B cell (primary cell): ENCODE results near the gene HOXB6. TPM values are rescaled to one million over a fixed set of nuclear protein-coding genes. Genes with fewer than 3 reads are reported as not detected.

ENCODE experiments used
- ATAC-seq: fragments of 200-7000 bp; cut with Tn5 transposase; one replicate; pipeline ENCODE4 v1.10.0; 2021; ENCODE audit warnings: low read depth, mild to moderate bottlenecking, moderate number of reproducible peaks, moderate library complexity
- CTCF ChIA-PET: fragments of 350-600 bp; sonication (Branson Sonifier 250); formaldehyde crosslinking; loops from one replicate; lab custom pipeline; 2021; ENCODE audit warnings: antibody characterized with exemption, inconsistent platforms; lab: Charles Lee
- POLR2A ChIA-PET: fragments of 350-600 bp; sonication (Branson Sonifier 250); formaldehyde crosslinking; loops from one replicate; lab custom pipeline; 2021; ENCODE audit warnings: antibody characterized with exemption; lab: Charles Lee
- DNase-seq: peaks from one replicate; pipeline ENCODE4 v3.0.0; 2013
- H2AFZ ChIP-seq: 2 replicates; pipeline ENCODE4 v1.6.1; 2012; ENCODE audit warnings: mild to moderate bottlenecking, low read depth, low read length; ENCODE audit not compliant: insufficient read depth, poor library complexity, severe bottlenecking
- H3K27ac ChIP-seq, 2 donors: 1 replicate in 1 of 2; 2 replicates in 1 of 2; pipeline ENCODE4 v1.5.1; 2012 to 2013; ENCODE audit warnings: low read length in 2 of 2, mild to moderate bottlenecking in 2 of 2, moderate library complexity in 1 of 2
- H3K27me3 ChIP-seq, 4 experiments: fragments of 200-600 bp in 1 of 4; sonication (generic) in 1 of 4; replicated peaks in 1 of 4; 1 replicate in 2 of 4; 2 replicates in 2 of 4; pipeline versions ENCODE4 v1.6.1 to v1.7.0; 2013 to 2016; ENCODE audit warnings: low read length in 3 of 4, mild to moderate bottlenecking in 2 of 4, mixed read lengths in 1 of 4, moderate library complexity in 1 of 4; ENCODE audit not compliant: insufficient read depth in 4 of 4, control insufficient read depth in 3 of 4; ENCODE audit errors: control extremely low read depth in 1 of 4
- H3K36me3 ChIP-seq, 2 experiments: replicated peaks in 1 of 2; 1 replicate in 1 of 2; 2 replicates in 1 of 2; pipeline versions ENCODE4 v1.6.1 to v1.7.1; 2013; ENCODE audit warnings: low read length in 1 of 2; ENCODE audit not compliant: insufficient read depth in 2 of 2, control insufficient read depth in 1 of 2; ENCODE audit errors: control extremely low read depth in 1 of 2, extremely low read depth in 1 of 2
- H3K4me1 ChIP-seq, 2 donors: fragments of 200-600 bp in 1 of 2; sonication (generic) in 1 of 2; 1 replicate in 1 of 2; 2 replicates in 1 of 2; pipeline versions ENCODE4 v1.5.1 to v1.6.1; 2013 to 2017; ENCODE audit warnings: low read length in 2 of 2; ENCODE audit not compliant: control insufficient read depth in 2 of 2, insufficient read depth in 2 of 2
- H3K4me2 ChIP-seq: replicated peaks from 2 replicates; pipeline ENCODE3; 2012; ENCODE audit warnings: mild to moderate bottlenecking, low read depth, low read length; ENCODE audit not compliant: poor library complexity, severe bottlenecking
- H3K4me3 ChIP-seq, 5 experiments: fragments of 200-600 bp in 1 of 5; sonication (generic) in 1 of 5; 1 replicate in 3 of 5; 2 replicates in 2 of 5; pipeline versions ENCODE4 v1.5.1 to v1.7.0; 2011 to 2016; ENCODE audit warnings: low read length in 4 of 5, mild to moderate bottlenecking in 4 of 5, low read depth in 2 of 5, control low read depth in 1 of 5, moderate library complexity in 1 of 5; ENCODE audit not compliant: insufficient read depth in 1 of 5; ENCODE audit errors: control extremely low read depth in 1 of 5, extremely low read depth in 1 of 5
- H3K79me2 ChIP-seq: fragments of 200-600 bp; sonication (generic); one replicate; pipeline ENCODE4 v1.6.0; 2016; ENCODE audit warnings: low read length; ENCODE audit not compliant: control insufficient read depth, insufficient read depth
- H3K9ac ChIP-seq: fragments of 200-600 bp; sonication (generic); 2 replicates; pipeline ENCODE4 v1.6.1; 2017; ENCODE audit warnings: mild to moderate bottlenecking, low read length, moderate library complexity
- H3K9me3 ChIP-seq, 3 donors: one replicate each; pipeline versions ENCODE4 v1.6.1 to v1.7.1; 2013; ENCODE audit warnings: low read length in 2 of 3; ENCODE audit not compliant: control insufficient read depth in 2 of 3, insufficient read depth in 1 of 3; ENCODE audit errors: control extremely low read depth in 1 of 3
- H4K20me1 ChIP-seq: 2 replicates; pipeline ENCODE4 v1.6.0; 2012; ENCODE audit warnings: mild to moderate bottlenecking, low read length; ENCODE audit not compliant: insufficient read depth, control insufficient read depth, poor library complexity, severe bottlenecking
- H3K27ac Mint-ChIP-seq: one replicate; pipeline ENCODE4 v1.8.0; 2021; ENCODE audit warnings: mixed read lengths
- H3K27me3 Mint-ChIP-seq: one replicate; pipeline ENCODE4 v1.8.0; 2021; ENCODE audit warnings: mixed read lengths
- H3K4me1 Mint-ChIP-seq: one replicate; pipeline ENCODE4 v1.8.0; 2021; ENCODE audit warnings: mixed read lengths
- H3K4me3 Mint-ChIP-seq: one replicate; pipeline ENCODE4 v1.8.0; 2021; ENCODE audit warnings: mixed read lengths
- H3K9me3 Mint-ChIP-seq: one replicate; pipeline ENCODE4 v1.8.0; 2022; ENCODE audit warnings: mixed read lengths; ENCODE audit not compliant: insufficient read depth
- EZH2 ChIP-seq: IDR thresholded peaks from 2 replicates; pipeline ENCODE4 v1.6.1; 2012; ENCODE audit warnings: borderline replicate concordance, low read depth, mild to moderate bottlenecking, moderate library complexity, low read length; ENCODE audit not compliant: insufficient read depth, poor library complexity, severe bottlenecking
- WGBS: methylation state at CpG from one replicate; pipeline ENCODE4 v1.1.5; 2013; ENCODE audit warnings: missing lambda C conversion rate; ENCODE audit not compliant: insufficient coverage; 5-methylcytosine and 5-hydroxymethylcytosine counted together
- intact Hi-C: fragments of 100-400 bp; cut with micrococcal nuclease; formaldehyde crosslinking; loops from one replicate; pipeline ENCODE4 v1.10.0; 2022
- polyA plus RNA-seq: library from polyadenylated mRNA; depleted of rRNA; stranded (reverse); fragments of >200 nt; gene quantifications from 2 replicates; pipeline ENCODE4 v1.2.3, GENCODE V29; 2012
- total RNA-seq, 2 donors: library from RNA; stranded (reverse); fragments of 120-200 nt in 1 of 2; gene quantifications; 1 replicate in 1 of 2; 2 replicates in 1 of 2; pipeline versions ENCODE4 v1.2.3 to v1.2.4, GENCODE V29; 2013 to 2022
- TF ChIP-seq, protein P1 (sequence below): fragments of 200-600 bp; IDR thresholded peaks from one replicate; pipeline ENCODE4 v1.8.0; 2022; ENCODE audit warnings: antibody characterized with exemption, mild to moderate bottlenecking

The HOXB6 gene
- total and polyA plus RNA-seq, 2 donors (not counting 1 experiment from before 2014, with no cell fraction given): 0.10 TPM; not detected in 1

DNA sequence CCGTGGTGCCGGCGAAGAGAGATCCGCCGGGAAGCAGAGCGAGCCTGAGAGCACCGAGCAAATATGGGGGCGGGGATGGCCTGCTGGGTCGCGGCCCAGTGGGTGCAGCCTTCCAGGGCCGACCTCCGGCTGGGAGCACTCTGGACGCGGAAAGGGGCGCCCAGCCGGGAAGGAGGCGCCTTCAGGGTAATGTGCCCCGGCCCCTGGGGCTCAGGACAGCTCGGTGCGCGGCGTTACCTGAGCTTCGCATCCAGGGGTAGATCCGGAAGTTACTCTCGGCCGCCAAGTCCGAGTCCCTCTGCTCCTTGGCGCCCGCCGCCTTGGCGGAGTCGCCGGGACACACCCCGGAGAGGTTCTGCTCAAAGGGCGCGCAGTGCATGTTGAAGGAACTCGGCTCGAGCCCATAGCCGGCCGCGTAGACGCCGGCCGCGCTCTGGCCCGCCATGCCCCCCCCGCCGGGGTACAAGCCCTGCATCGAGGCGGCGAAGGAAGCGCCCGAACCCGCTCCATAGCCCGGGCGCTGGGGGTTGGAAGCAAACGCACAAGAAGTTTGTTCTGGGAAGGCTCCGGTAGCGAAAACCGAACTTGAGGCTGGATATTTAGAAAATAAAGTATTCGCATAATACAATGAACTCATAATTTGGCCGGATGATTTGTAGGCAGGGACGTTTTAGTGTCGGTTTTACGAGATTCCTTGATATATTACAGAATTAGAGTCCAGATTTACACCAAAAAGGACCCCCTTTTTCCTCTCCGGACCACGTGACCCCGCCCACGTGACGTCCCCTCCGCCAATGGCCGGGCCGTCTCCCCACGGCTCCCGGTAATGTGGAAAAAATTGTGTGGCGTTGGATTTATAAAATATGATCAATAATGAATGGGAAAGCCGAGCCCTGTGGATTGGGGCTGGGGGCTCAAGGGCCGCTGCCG, 5.8 kb upstream of the HOXB6 start, which contains the start of gene HOXB7:
HOXB7 (minus strand) TSS at position 736 of the 930 bp plus-strand sequence; CDS start at position 637, 99 bp downstream.
- H3K4me1 Mint-ChIP-seq: peaks cover 39% of the 10 kb centered on the region
- WGBS: under 1% methylated on average over 58 of the region's 79 CpGs
- peak within 1 kb of the TSS; percentile 95 for H2AFZ ChIP-seq
- no peaks in the 10 kb centered on the region for H4K20me1 ChIP-seq
- H3K36me3 ChIP-seq: no peaks in the 10 kb centered on the region
- H3K9me3 Mint-ChIP-seq: no peaks in the 10 kb centered on the region
- intact Hi-C loops: loop anchor here (2.0 to 5.0 kb wide), 2 partner anchors 14 to 33 kb away; partner anchors contain the start of gene HOXB4
- peak within 1 kb of the TSS; percentile 92 for H3K4me3 Mint-ChIP-seq
- ATAC-seq (peak; percentile 46), DNase-seq (peak; percentile 73)
- H3K27ac ChIP-seq: no peak within 1 kb of the TSS
- H3K27ac Mint-ChIP-seq: peak within 1 kb of the TSS; percentile 69
- H3K79me2 ChIP-seq: no peaks in the 10 kb centered on the region
- H3K27me3 ChIP-seq: peaks cover 2 to 85% (median 58%) of the 10 kb centered on the region in 4 experiments
- H3K4me2 ChIP-seq: peak within 1 kb of the TSS; percentile 100
- peaks cover 69% of the 10 kb centered on the region for H3K27me3 Mint-ChIP-seq
- H3K9me3 ChIP-seq: peaks cover 0 to 25% (median 0%) of the 10 kb centered on the region in 3 donors
- H3K9ac ChIP-seq: peak within 1 kb of the TSS; percentile 88
- POLR2A ChIA-PET: interaction anchor here (0.5 to 1.1 kb wide), 3 partner anchors 8 to 26 kb away, joined by 4 to 7 read pairs (median 6); no protein-coding TSS in a partner anchor
- peak; percentile 77 for TF ChIP-seq EZH2
- TF ChIP-seq, protein P1, sequence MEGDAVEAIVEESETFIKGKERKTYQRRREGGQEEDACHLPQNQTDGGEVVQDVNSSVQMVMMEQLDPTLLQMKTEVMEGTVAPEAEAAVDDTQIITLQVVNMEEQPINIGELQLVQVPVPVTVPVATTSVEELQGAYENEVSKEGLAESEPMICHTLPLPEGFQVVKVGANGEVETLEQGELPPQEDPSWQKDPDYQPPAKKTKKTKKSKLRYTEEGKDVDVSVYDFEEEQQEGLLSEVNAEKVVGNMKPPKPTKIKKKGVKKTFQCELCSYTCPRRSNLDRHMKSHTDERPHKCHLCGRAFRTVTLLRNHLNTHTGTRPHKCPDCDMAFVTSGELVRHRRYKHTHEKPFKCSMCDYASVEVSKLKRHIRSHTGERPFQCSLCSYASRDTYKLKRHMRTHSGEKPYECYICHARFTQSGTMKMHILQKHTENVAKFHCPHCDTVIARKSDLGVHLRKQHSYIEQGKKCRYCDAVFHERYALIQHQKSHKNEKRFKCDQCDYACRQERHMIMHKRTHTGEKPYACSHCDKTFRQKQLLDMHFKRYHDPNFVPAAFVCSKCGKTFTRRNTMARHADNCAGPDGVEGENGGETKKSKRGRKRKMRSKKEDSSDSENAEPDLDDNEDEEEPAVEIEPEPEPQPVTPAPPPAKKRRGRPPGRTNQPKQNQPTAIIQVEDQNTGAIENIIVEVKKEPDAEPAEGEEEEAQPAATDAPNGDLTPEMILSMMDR: no peak
- H3K4me1 ChIP-seq: peaks cover 52 to 61% of the 10 kb centered on the region in 2 donors
- peak within 1 kb of the TSS; percentile 36 to 96 (median 87) for H3K4me3 ChIP-seq
- CTCF ChIA-PET: interaction anchor here (1.0 to 1.4 kb wide), 3 partner anchors 9 to 302 kb away, joined by 3 to 5 read pairs (median 3); no protein-coding TSS in a partner anchor
